GM21717 (cell line): Measurements from ENCODE around the gene CECR2.

Source experiments
- ATAC-seq: cut with Tn5 transposase; IDR thresholded peaks from one replicate; pipeline ENCODE4 v1.9.1; 2021; ENCODE audit warnings: mild to moderate bottlenecking, moderate library complexity; ENCODE audit not compliant: unreplicated experiment

Gene CECR2

GRCh38 chr22:17369439-17370025, at the start of gene CECR2:
Gene CECR2, plus strand, starts transcription at chr22:17369460. Its CDS starts 324 bp downstream, at chr22:17369784.
- no peak for ATAC-seq

GRCh38 chr22:17319546-17319945, 49.7 kb upstream of the CECR2 start:
- no peak for ATAC-seq

GRCh38 chr22:17322511-17322910, 46.7 kb upstream of the CECR2 start:
- ATAC-seq = no peak

GRCh38 chr22:17331690-17332089, 37.6 kb upstream of the CECR2 start:
- ATAC-seq = no peak

- no peak for ATAC-seq
These were observed 37.0 kb upstream of the CECR2 start for GRCh38 chr22:17332109-17332800.

GRCh38 chr22:17334059-17334458, 35.2 kb upstream of the CECR2 start:
- ATAC-seq = no peak

- ATAC-seq = no peak
These were observed 34.3 kb upstream of the CECR2 start for GRCh38 chr22:17334983-17335382.

- no peak for ATAC-seq
These were observed 33.2 kb upstream of the CECR2 start for GRCh38 chr22:17336061-17336460.

GRCh38 chr22:17337639-17338038, 31.6 kb upstream of the CECR2 start:
- no peak for ATAC-seq

GRCh38 chr22:17339095-17339693, 30.1 kb upstream of the CECR2 start:
- no peak for ATAC-seq

- no peak for ATAC-seq
These were observed 26.9 kb upstream of the CECR2 start for GRCh38 chr22:17342361-17342760.

- no peak for ATAC-seq
These were observed 25.5 kb upstream of the CECR2 start for GRCh38 chr22:17343766-17344165.

- ATAC-seq = no peak
These were observed 22.7 kb upstream of the CECR2 start for GRCh38 chr22:17346578-17346977.

- ATAC-seq = no peak
These were observed 21.5 kb upstream of the CECR2 start for GRCh38 chr22:17347724-17348123.

- ATAC-seq = no peak
These were observed 20.7 kb upstream of the CECR2 start for GRCh38 chr22:17348464-17349103.

GRCh38 chr22:17349172-17349571, 20.1 kb upstream of the CECR2 start:
- no peak for ATAC-seq

- no peak for ATAC-seq
These were observed 19.0 kb upstream of the CECR2 start for GRCh38 chr22:17350292-17350691.

- no peak for ATAC-seq
These were observed 16.5 kb upstream of the CECR2 start for GRCh38 chr22:17352798-17353197.

GRCh38 chr22:17357688-17358087, 11.6 kb upstream of the CECR2 start:
- no peak for ATAC-seq

GRCh38 chr22:17358415-17358814, 10.8 kb upstream of the CECR2 start:
- no peak for ATAC-seq

- ATAC-seq = no peak
These were observed 9.8 kb upstream of the CECR2 start for GRCh38 chr22:17359501-17359900.

GRCh38 chr22:17366329-17366728, 2.9 kb upstream of the CECR2 start:
- no peak for ATAC-seq
